ENCODE data around the gene ERFE.

DNA sequence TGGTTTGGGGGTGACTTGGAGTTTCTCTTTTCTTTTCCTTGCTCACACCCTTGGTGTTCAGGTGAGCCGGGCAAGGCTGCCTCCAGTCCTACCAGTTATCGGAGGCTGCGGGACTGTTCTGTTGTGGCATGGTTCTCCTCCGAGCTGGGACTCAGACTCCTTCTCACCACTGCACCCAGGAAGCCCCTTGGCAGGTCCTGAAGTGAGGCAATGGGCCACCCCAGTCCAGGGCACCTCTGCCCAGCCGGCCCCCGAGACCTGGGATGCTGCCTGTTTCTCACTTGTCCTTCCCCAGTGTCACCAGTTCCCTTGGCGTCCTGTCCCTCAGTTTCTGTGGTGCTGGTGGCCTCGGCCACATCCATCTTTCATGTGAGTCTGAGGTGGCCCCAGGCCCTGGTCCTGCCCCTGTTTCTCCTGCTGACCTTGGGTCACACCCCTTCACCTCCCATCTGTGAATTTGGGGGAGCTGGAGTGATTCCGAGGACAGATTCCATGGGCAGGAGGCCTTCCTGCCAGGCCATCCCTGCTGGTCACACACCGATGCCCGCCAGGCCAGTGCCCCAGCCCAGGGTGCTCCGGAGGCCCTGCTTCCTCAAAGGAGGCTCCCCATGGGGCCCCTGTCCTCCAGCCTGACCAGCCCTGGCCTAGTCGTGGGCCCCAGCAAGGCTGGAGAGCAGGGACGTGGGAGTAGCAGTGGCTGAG is 26.9 kb upstream of the ERFE start:
- TF ChIP-seq, protein P1, sequence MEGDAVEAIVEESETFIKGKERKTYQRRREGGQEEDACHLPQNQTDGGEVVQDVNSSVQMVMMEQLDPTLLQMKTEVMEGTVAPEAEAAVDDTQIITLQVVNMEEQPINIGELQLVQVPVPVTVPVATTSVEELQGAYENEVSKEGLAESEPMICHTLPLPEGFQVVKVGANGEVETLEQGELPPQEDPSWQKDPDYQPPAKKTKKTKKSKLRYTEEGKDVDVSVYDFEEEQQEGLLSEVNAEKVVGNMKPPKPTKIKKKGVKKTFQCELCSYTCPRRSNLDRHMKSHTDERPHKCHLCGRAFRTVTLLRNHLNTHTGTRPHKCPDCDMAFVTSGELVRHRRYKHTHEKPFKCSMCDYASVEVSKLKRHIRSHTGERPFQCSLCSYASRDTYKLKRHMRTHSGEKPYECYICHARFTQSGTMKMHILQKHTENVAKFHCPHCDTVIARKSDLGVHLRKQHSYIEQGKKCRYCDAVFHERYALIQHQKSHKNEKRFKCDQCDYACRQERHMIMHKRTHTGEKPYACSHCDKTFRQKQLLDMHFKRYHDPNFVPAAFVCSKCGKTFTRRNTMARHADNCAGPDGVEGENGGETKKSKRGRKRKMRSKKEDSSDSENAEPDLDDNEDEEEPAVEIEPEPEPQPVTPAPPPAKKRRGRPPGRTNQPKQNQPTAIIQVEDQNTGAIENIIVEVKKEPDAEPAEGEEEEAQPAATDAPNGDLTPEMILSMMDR (IDR thresholded peaks at IDR 0.05; ENCODE audit: extremely low read depth in 1 of 2, insufficient read depth in 1 of 2, low read depth in 1 of 2, low read length in 2 of 2) = no peak
- TF ChIP-seq, protein P2, sequence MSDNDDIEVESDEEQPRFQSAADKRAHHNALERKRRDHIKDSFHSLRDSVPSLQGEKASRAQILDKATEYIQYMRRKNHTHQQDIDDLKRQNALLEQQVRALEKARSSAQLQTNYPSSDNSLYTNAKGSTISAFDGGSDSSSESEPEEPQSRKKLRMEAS (IDR thresholded peaks at IDR 0.05; ENCODE audit: insufficient read depth, insufficient read length) = no peak
- TF ChIP-seq POLR2A (IDR thresholded peaks at IDR 0.05; ENCODE audit: low read depth, low read length) (no peak), JUN (IDR thresholded peaks at IDR 0.05; ENCODE audit: borderline replicate concordance, insufficient read depth, insufficient read length, low read depth) (no peak)

Measured in endothelial cell of umbilical vein (primary cell).